Measurements from ENCODE around the gene AMBRA1.

AMBRA1 gene

DNA sequence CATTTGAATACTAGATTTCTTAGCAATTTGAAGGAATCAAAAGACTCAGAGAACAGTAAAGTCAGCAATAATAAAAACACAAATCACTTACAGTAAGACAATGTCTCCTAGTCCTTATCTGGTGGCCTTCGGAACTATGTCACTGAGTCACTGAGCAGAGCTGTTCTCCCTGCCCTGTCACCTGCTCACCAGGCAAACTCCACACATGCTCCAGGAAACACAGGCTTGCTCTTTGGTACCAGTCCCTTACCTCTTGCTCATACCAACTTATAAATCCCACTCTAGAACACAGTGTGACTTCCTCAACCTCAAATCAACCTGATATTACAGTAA, 121.2 kb downstream of the AMBRA1 start:
- no peak for DNase-seq

DNA sequence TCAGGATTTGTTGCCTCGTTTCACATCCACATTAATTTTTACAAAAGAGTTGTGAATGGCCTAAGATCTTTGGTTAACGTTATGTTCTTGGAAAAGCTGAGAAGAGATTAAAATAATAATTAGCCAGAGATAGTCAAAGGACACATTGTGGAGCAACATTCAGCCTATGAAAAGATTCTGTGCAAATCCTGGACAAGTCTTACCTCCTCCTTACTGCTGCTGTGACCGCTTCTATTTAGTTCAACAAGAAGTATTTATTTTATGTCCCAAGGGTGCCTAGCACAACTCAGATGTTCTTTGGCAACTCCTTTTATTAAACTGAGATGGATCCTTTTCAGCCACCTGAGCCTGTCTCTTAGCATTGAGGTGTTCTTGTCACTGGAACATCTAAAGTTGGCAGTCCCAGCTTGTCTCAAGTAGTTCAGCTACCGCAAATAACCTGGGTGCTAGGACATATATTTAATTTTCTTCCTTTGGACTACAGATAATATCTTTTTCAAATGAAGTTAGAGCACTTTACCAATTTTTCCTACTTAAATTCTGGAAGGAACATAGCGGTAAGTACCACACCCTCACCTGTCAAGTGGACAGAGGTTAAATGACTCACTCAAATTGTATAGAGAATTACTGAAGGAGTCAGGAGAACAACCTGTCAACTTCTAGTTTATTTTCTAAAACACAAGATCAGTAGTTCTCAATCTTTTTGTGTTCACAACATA, 121.7 kb downstream of the AMBRA1 start:
- DNase-seq = no peak

DNA sequence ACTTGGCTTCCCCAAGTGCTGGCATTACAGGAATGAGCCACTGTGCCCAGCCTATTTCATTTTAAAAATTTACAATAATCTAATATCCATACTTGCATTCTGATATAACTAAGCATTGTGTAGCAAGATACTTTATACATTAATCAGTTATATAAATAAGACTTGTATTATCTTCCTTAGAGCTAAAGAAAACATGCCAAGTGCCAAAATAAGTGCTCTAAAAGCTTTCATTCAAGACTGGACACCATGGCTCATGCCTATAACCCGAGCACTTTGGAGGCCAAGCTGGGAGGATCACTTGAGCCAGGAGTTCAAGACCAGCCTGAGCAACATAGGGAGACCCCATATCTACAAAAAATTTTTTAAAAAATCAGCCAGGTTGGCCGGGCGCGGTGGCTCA, 123.9 kb downstream of the AMBRA1 start:
- no peak for DNase-seq

DNA sequence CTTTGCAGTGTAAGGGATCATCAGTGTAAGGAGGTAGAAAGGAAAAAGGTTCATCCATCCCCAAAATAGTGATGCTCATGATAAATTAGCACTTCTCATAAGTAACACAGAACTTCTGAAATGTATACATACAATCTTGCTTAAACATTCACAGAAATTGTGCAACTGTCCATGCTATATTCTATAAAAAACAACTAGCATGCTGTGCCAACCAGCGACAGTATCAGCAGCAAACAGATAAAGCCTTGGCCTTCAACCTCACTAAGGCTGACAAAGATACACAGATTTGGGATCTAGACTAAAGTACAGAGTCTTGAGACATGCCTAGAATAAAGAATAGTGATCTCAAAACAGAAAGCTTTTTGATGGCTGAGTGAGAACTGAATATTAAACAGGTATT, 128.1 kb downstream of the AMBRA1 start:
- DNase-seq = no peak

DNA sequence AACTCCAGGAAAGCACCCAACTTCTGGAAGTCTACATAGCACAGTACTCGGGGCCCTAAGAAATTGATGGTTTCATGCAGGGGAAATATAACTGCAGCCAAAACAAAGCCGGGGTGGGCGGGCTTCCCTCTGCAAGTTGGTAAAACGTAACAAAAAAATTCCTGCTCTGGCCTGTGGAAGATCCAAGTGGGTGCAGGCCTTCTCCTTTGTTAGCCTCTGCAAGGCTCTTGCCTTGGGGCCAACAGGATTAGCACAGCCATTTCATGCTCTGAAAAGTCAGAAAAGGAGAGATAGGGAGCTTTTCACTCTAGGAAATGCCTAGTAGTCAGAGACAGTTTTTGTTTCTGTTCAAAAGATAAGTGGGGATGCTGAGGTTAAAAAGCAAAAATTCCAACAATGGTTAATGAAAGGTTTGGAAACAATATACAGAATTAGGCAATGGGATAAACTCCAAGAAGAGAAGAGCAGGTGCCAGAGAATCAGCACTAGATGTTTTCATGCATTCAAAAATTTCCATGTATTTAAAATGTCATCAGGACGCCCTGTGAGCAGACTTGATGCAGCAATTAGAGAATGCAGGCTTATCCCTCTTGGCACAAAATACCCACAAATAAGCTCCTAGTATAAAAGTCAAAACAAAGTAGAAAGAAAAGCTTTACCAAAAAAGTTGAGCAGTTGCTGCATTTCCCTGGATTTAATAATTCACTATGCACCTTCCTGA, 130.0 kb downstream of the AMBRA1 start:
- peak; percentile 15 for DNase-seq

DNA sequence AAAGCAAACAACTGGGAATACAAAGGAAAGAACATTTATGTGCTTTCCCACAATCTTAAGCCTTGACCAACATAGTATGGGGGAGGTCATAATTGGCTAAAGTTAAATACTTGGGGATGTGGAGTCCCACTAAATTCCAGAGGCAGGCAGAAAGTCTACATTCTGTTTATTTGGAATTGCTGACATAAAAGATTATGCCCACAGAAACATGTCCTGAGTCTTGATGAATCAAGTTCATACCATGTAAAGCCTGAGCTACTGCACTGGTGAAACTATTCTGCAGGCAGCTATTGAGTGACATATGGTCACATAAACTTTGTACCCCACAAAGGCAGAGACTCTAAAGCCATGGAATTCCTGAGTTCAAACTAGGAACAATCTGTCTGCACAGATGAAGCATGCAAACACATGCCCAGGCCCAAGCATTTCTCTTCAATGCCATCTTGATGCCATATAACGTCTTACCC, 132.3 kb downstream of the AMBRA1 start:
- DNase-seq = no peak

DNA sequence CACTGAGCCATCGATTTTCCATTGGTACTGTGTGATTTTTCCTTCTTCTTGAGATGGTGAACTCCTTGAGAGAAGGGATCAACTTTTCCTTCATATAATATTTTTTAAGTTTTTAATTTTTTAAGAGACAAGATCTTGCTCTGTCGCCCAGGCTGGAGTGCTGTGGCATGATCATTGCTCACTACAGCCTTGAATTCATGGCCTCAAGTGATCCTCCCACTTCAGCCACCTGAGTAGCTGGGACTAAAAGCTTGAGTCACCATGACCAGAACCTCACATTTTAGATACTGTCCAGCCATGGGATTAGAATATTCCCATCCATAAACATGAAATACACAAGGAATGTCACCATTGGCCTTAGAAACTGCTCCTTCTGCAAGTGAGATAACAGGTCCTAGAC, 135.3 kb downstream of the AMBRA1 start:
- DNase-seq = no peak

DNA sequence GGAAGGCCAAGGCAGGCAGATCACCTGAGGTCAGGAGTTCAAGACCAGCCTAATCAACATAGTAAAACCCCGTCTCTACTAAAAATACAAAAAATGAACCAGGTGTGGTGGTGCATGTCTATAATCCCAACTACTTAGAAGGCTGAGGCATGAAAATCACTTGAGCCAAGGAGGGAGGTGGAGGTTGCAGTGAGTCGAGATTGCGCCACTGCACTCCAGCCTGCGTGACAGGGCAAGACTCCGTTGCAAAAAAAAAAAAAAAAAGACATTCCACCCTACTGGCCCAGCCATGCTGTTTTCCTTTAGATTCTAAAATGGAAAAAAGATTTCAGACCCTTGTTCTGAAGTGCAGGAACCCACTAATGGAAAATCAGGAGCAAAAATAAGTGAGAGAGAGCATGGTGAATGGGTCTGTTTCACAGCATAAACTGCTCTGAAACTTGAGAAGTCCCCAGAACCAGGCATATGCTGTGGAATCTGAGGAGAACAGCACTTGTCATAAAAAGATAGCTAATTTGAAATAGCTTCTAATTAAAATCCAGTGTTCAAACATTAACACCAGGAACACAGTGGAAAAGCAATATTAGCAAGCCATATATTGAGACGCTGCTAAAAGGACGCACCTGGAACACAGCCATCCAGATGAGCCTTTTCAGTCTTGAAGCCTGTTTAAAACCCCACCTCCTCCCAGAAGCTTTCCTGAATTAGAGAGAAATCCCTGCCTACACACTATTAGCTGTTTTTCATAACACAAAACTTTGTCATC, 136.0 kb downstream of the AMBRA1 start:
- DNase-seq = no peak

DNA sequence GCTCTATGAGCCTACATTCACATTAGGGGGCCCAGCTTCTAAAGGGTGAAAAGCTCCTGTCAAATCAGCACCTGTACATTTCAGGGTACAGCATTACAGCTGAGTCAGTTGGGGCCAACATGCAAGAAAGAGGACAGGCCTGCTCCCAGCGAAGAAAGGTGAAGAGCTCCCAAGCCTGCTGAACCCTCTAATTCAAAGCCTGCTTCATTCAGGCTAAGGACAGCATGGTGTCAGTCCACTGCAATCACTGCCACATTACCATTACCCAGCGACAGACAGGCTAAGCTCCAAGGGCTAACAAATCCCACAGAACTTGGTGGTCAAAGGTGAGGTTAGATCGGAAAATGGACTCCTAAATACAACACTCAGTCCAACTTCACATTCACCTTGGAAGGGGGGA, 136.8 kb downstream of the AMBRA1 start:
- peak; percentile 11 for DNase-seq

DNA sequence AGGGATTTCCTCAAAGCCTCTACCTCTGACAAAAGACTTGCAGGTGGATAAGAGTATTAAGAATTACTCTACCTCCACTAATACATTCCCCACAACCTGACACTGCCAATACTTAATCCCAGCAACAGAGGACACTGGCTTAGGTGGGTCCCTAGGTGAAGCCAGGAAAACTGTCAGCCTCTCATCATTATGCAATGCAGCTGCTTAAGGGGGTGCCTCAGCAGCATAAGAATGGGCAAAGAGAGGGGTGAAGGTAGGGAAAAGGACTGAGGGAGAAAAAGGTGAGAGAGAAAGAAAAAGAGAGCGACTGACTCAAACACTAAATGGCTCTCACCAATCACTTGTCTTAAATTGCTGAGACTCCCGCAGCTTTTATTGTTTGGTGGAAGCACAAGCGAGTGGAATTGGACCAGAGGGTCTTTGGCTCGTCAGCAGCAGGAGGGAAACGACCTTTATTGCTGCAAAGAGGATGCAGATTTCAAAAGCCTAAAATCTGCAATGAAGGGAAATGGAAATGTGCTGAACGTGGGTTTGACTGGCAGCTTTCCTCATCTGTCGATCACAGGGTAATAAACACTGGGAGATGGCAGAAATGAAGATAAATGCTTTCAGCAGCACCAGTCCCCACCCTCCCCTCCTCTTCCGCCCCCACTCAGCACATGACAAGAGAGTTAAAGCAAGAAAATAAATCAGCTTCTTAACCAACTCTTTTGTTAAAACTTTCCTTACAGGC, 137.4 kb downstream of the AMBRA1 start:
- DNase-seq = peak; percentile 13

DNA sequence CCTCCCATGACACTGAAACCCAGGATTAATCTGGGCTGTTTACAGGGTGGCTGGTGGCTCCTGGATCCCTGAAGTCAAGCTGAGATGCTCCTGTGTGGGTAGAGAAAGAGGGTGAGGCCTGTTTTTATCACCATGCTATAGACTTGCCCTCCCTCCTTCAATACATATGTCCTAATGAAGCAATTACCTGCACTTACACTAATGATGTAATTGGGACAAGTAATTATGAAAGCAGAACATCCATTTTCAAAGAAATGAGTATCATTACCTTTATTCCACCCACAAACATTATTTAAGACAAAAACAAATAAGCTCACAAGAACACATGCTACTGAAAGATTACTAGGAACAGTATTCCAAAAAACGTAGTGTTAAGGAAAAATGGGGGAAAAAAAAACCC, 138.0 kb downstream of the AMBRA1 start:
- DNase-seq = no peak

DNA sequence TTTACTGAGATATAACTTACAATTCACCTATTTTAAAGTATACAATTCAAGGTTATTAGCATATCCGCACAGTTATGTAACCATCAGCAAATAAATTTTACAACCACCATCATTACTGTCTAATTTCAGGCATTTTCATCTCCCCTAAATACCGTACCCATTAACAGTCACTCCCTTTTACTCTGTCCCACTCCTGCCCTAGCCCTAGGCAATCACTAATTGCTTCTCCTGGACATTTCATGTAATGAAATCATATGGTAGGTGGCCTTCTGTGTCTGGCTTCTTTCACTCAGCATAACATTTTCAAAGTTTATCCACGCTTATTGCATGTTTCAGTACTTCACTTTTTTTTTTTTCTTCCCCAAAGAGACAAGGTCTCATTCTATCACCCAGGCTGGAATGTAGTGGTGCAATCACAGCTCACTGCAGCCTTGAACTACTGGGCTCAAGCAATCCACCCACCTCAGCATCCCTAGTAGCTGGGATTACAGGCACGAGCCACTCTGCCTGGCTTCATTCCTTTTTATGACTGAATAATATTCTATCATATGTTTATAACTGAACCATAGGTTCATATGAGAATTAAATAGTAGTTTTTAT, 140.8 kb downstream of the AMBRA1 start:
- DNase-seq = no peak

DNA sequence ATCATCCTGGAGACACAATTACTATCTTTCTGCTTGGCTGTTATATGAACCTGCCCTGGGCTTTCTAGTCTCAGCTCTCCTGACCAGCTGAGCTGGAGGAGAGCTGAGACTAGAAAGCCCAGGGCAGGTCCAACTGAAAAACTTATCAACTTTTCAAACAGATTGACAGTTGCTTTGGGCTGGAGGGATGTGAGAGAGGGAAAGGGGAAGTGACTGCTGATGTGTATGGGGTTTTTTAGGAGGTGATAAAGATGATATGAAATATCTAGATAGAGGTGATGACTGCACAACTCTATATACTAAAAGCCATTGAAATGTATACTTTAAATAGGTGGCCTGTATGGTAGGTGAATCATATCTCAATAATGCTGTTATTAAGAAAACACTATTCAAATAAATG, 142.1 kb downstream of the AMBRA1 start:
- DNase-seq = no peak

DNA sequence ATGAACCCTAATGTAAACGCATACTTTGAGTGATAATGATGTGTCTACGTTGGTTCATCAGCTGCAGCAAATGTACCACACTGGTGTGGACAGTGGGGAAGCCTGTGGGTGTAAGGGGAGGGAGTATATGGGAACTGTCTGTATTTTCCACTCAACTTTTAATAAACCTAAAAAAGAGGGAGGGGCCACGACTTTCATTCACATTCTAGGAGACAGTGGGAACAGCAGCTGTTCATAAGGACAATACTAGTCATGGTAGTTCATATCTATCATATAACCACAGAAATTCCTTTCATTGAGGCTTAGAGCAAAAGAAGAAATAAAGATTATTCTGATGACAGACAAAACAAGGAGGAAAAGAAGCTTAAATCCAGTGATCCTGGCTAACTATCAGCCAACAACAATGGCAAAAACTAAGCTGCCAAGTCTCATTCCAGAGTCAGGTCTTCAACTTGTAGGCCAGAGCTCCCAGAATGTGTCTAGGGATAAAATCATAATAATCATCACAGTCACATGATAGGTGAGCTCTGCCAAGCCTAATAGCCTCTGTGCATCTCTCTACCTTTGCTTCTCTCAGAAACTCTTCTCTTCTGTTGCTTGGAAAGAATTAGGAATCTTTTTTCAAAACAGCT, 142.9 kb downstream of the AMBRA1 start:
- DNase-seq = no peak

DNA sequence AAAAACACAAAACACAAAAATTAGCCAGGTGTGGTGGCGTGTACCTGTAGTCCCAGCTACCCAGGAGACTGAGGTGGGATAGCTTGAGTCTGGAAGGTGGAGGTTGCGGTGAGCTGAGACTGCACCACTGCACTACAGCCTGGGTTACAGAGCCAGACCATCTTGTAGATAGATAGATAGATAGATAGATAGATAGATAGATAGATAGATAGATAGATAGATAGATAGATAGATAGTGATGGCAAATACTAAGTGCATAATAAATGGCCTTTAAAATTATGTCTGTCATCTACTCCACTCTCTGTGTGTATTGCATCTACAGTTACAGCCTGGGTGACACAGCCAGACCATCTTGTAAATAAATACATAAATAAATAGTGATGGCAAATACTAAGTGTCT, 146.3 kb downstream of the AMBRA1 start:
- DNase-seq = no peak

DNA sequence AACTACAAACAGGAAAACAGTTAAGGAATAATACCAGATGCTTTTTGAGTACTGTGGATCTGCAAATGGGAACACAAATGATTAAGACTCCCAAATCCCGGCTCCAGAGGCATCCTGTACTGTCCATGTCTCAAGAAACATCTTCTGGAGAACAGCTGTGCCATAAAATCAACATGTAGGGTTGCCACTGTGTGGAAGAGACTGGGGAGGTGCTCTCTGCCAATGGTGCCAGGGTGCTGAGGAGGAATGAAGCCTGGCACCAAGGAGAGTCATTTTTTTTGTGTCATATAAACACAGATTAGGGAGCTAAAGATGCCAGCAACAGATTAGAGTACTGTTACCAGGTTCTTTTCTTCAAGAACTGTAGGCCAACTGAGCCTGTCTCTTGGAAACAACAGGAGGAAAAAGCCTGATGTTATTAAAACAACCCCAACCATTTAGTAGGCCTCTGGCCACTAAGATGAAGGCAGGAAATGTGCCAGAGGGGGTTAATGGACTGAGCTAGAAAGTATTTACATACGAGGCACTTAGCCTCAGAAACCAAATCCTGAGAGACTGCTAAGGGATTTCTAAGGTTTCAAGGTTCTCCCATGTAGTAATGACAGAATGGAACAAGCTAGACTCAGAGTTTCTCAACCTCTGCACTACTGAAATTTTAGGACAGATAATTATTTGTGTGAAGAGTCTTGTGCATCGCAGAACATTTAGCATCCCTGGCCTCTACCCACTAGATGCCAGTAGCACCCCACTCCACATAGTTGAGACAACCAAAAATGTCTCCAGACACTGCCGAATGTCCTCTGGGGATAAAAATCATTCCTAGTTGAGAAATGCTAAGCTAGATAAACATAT, 147.7 kb downstream of the AMBRA1 start:
- no peak for DNase-seq

DNA sequence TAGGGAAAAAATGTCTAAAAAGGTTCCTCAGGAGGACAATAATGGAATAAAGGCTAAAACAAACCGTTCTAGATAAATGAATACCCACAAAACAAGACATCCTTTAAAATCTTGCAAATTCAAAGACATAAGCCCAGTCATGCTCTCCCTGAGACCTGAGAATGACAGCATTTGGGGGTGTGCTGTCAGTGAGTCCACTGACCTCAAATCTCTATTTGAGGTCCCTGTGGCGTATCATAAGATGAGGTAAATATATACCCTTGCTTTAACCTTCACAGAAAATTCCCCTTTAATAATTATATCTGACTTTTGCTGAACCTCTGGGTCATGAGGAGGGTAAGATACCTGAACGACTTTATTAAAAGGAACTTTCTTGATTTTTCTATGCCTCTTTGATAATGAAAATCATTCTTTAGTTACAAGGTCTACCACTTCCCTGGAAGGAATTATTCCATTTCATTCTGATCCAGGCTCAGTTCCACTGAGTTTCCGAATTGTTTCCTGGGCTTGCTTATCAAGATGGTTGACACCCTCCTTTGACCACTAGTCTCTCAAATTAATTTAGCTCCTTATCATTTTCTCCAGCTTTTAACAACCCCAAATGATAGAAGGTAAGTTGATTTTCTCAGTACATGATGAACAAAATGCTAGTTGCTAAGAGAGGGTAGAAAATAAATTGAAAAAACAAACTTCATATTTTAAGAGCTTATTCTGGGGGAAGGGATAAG, 148.5 kb downstream of the AMBRA1 start:
- DNase-seq = no peak

DNA sequence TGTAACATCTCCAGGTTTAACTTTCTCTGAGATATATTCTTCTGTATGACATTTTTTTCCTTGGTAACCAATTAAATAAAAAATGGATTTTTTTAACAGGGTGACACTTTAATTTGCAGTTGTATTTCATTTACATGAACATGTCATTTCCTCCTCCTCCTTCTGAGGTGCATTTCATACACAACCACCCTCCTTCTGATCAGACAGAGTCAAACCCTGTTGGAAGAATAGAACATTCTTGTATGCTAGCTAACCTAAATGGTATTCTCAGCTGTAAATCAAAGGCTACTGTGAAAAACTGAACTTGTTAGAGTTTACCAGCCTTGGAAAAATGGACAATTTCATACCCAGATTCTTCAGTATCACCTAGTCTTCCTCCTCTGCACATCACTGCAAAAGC, 149.5 kb downstream of the AMBRA1 start:
- DNase-seq = no peak

DNA sequence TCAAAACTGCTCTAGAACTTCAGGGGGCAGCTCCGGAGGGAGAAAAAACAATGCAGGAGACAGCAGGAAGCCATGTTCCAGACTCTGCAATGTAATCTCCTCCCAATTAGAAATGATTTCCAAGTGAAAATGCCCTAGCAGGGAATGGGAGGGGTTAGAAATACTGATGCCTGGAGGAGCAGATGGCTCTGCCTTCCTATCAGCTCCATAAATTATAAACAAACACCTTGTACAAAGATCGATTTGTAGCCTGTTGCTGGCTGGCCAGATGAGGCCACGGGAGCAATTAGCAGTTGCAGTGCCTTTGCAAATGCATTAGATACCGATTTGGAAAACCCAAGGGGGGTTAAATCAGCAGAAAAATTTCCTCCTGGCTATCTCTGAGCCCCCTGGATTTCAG, 155.6 kb downstream of the AMBRA1 start:
- DNase-seq = no peak

DNA sequence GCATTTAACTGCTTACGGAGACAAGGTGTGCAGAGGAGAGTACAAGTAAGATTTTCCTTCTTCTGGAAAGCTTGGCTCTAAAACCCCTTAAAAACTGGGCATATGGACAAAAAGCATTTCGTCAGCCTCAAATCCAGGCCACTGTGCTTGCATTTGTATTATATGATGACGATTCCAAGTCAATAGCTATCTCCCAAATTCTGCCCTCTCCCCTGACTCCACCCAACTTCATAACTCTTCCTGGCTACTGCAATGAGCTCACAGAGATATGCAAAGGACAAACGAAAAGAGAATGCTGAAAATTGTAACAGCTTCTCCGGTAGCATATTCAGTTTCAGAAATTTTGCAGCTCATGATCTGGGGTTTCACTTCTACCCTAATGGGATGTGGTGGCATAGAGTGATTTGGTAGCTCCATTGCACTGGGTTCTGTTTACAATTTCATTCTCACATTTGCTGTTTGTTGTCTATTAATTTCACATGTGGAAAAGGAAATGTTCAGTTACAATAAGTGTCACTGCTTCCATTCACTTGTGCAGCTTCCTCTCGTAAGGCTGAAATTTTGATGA, 156.6 kb downstream of the AMBRA1 start:
- DNase-seq = no peak
